Measurements from ENCODE around the gene CCDC159.

CCDC159 gene

GRCh38 chr19:11379857-11380350 lies 33.6 kb downstream of the CCDC159 start:
- TF ChIP-seq CTCF (IDR thresholded peaks at IDR 0.05; ENCODE audit: insufficient read depth, missing control alignments), result no peak
- DNase-seq (ENCODE audit: insufficient read length, low spot score), result no peak
- FAIRE-seq, result no peak

- FAIRE-seq (no peak), DNase-seq (ENCODE audit: insufficient read length, low spot score) (peak; percentile 99)
Observed at GRCh38 chr19:11380653-11381537, 34.6 kb downstream of the CCDC159 start.

DNA sequence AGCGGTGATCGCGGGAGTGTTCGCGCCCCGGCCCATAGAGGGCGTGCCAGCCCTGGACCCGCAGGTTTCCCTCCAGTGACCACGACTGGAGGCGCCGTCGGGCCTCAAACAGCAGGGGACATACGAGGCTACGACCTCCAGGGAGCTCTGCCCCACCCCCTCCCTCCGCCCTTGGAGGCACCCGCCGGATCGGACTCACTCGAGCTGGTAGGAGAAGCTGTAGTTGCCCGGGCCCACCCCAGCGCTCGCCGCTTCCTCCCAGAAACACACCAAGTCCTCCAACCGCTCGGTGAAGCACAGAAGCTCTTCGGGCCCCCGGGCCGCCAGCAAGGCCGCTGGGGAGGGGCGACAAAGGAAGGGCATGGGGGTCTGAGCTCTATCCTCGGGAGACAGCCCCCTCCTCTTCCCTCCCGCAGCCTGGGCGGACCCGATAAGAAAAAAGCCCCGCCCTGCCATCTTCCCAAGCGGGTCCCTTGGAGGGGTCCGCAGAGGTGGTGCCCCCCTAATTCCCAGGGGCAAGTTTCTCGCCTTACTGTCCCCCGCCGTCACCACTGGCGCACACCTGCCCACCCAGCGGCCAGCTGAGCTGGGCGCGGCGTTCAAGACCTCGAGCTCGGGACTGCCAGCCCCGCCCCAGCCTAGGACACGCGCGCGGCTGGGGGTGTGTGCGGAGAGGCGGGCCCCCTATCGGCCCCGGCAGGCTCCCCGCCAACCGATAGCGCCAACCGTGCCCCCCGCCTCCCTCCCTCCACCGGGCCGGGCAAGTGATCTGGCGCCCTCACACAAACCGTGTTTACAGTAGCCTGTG lies 36.8 kb downstream of the CCDC159 start:
- FAIRE-seq (no peak), DNase-seq (ENCODE audit: insufficient read length, low spot score) (no peak)
- peak; percentile 56 for TF ChIP-seq CTCF (IDR thresholded peaks at IDR 0.05; ENCODE audit: insufficient read depth, missing control alignments)

More at GRCh38 chr19:11380653-11381537, 34.6 kb downstream of the CCDC159 start:
- peak; percentile 46 for TF ChIP-seq CTCF (IDR thresholded peaks at IDR 0.05; ENCODE audit: insufficient read depth, missing control alignments)

GRCh38 chr19:11383706-11384048 lies 37.4 kb downstream of the CCDC159 start:
- FAIRE-seq (no peak), DNase-seq (ENCODE audit: insufficient read length, low spot score) (no peak)

DNA sequence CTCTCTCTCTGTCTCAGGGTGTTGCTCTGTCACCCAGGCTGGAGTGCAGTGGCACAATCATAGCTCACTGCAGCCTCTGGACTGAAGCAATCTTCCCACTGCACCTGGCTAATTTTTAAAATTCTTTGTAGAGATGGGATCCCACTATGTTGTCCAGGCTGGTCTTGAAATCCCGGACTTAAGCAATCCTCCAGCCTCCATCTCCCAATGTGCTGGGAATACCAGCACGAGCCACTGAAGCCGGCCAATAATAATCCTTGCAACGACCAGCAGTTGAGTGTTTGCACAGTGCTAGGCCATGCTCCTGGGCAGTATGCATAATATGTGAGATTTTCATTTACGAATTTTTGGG lies 38.4 kb downstream of the CCDC159 start:
- DNase-seq (ENCODE audit: insufficient read length, low spot score), result no peak
- no peak for FAIRE-seq
- TF ChIP-seq CTCF (IDR thresholded peaks at IDR 0.05; ENCODE audit: insufficient read depth, missing control alignments), result no peak

More at GRCh38 chr19:11383706-11384048, 37.4 kb downstream of the CCDC159 start:
- no peak for TF ChIP-seq CTCF (IDR thresholded peaks at IDR 0.05; ENCODE audit: insufficient read depth, missing control alignments)

DNA sequence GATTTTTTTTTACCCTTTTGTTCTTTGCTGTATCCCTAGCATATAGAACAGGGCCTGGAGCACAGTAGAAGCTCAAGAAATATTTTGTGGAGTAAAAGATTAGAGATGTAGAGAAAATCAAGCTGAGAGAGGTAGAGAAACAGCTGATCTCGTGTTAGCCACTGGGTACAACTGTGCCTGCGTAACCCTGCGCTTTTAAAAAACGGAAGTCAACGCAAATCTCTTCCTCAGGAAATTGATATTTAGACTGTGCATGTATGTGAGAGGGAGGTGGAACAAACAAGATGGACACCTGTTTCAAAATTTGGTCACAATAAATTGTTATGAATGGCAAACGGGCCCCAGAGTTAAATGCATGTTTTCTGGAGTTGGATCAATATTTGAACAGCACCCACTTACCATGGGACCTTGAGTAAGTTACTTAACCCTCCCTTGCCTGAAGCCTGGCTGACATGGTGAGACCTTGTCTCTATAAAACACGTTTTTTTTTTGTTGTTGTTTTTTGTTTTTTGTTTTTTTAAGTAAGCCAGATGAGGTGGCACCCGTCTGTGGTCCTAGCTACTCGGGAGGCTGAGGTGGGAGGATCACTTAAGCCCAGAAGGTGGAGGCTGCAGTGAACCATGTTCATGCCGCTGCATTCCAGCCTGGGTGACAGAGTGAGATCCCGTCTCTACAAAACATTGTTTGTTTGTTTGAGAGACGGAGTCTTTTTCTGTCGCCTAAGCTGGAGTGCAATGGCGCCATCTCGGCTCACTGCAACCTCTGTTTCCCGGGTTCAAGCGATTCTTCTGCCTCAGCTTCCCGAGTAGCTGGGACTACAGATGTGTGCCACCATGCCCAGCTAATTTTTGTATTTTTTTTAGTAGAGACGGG lies 41.1 kb downstream of the CCDC159 start:
- FAIRE-seq (no peak), DNase-seq (ENCODE audit: insufficient read length, low spot score) (no peak)
- no peak for TF ChIP-seq CTCF (IDR thresholded peaks at IDR 0.05; ENCODE audit: insufficient read depth, missing control alignments)
